ENCODE data around the gene CDKN1A. TPM values are rescaled to one million over a fixed set of nuclear protein-coding genes. Genes with fewer than 3 reads are reported as not detected.

The CDKN1A gene
- total RNA-seq, 3 donors from 2014 or later: 181 to 381 (median 255) TPM

- H3K4me3 ChIP-seq: no peak overlapping the region
- intact Hi-C loops (cut with DNase I, micrococcal nuclease): loop anchor here in 1 of 2 donors (2.0 kb wide), 1 partner anchor 65 kb away; no protein-coding TSS in a partner anchor
- no peak for TF ChIP-seq CTCF (IDR thresholded peaks at IDR 0.05)
- DNase-seq: no peak
- peaks cover 24% of the 10 kb centered on the region for H3K4me1 ChIP-seq (ENCODE audit: low read depth)
- H3K9me3 ChIP-seq: no peaks in the 10 kb centered on the region
- no peak for ATAC-seq
- no peaks in the 10 kb centered on the region for H3K36me3 ChIP-seq (ENCODE audit: low read depth)
These were observed 7.6 kb downstream of the CDKN1A start for GRCh38 chr6:36685926-36686667.

- H3K36me3 ChIP-seq (ENCODE audit: low read depth): no peaks in the 10 kb centered on the region
- ATAC-seq (no peak), DNase-seq (no peak)
- no peaks in the 10 kb centered on the region for H3K9me3 ChIP-seq
- H3K4me1 ChIP-seq (ENCODE audit: low read depth): peaks cover 18% of the 10 kb centered on the region
- no peak overlapping the region for H3K4me3 ChIP-seq
- intact Hi-C loops (cut with DNase I, micrococcal nuclease): no loop called here
- TF ChIP-seq CTCF (IDR thresholded peaks at IDR 0.05): no peak
These were observed 8.4 kb downstream of the CDKN1A start for GRCh38 chr6:36686668-36687513.

GRCh38 chr6:36688063-36688738, 9.7 kb downstream of the CDKN1A start:
- H3K4me1 ChIP-seq (ENCODE audit: low read depth): peaks cover 12% of the 10 kb centered on the region
- H3K9me3 ChIP-seq: no peaks in the 10 kb centered on the region
- H3K36me3 ChIP-seq (ENCODE audit: low read depth): no peaks in the 10 kb centered on the region
- no peak overlapping the region for H3K4me3 ChIP-seq
- no peak for ATAC-seq
- DNase-seq: no peak
- TF ChIP-seq CTCF (IDR thresholded peaks at IDR 0.05): no peak
- intact Hi-C loops (cut with DNase I, micrococcal nuclease): no loop called here

GRCh38 chr6:36688739-36689075, 10.2 kb downstream of the CDKN1A start:
- intact Hi-C loops (cut with DNase I, micrococcal nuclease): no loop called here
- TF ChIP-seq CTCF (IDR thresholded peaks at IDR 0.05): no peak
- Histone ChIP-seq H3K36me3 (ENCODE audit: low read depth) (no peaks in the 10 kb centered on the region), H3K4me1 (ENCODE audit: low read depth) (peaks cover 8% of the 10 kb centered on the region), H3K9me3 (no peaks in the 10 kb centered on the region), H3K4me3 (no peak overlapping the region)
- ATAC-seq (no peak), DNase-seq (no peak)

- intact Hi-C loops (cut with DNase I, micrococcal nuclease): no loop called here
- TF ChIP-seq CTCF (IDR thresholded peaks at IDR 0.05): no peak
- Histone ChIP-seq H3K9me3 (no peaks in the 10 kb centered on the region), H3K4me1 (ENCODE audit: low read depth) (peaks cover 8% of the 10 kb centered on the region), H3K4me3 (no peak overlapping the region), H3K36me3 (ENCODE audit: low read depth) (no peaks in the 10 kb centered on the region)
- DNase-seq (no peak), ATAC-seq (no peak)
These were observed 12.5 kb downstream of the CDKN1A start for GRCh38 chr6:36691011-36691410.

All from mucosa of descending colon (tissue), 3 donors.